Measurements from ENCODE around the gene DEFB108B. TPM values are rescaled to one million over a fixed set of nuclear protein-coding genes. Genes with fewer than 3 reads are reported as not detected.
"Not testable (repeated sequence)": the region's sequence is repeated elsewhere in the genome, so short reads cannot be mapped to it uniquely, and the experiment has no call there.

DEFB108B gene
- total RNA-seq, 2 donors from 2014 or later = not detected

DNA sequence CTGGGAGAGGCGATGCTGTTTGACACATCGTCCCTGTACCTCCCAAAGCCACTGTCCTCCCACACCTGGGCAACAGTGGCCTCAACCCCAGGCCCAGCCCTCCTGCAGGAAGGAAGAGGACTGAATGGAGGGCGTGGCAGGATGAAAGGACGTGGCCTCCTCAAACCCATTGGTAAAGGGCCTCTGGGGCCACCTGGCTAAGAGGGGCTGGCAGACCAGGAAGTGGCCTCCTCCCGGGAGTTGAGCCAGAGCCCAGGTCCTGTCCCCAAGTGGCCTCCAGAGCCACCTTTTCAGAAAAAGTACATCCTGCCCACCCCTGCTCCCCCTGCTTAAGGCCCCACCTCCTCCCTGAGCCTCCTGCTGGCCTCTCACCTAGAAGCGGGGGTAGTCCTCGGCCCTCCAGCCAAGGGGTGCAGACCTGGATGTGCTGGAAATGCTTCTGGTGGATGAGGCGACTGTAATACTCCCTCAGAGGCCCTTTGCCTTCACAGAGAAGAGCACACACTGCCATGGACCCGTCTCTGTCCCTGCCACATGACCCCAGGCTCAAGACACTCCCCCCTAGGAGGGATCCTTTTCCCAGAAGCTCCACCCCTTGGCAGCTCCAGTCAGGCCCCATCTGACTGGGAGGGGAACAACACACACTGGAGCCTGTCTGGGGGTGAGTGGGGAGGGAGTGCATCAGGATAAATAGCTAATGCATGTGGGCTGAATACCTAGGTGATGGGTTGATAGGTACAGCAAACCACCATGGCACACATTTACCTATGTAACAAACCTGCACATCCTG is 28.6 kb upstream of the DEFB108B start:
- H3K36me3 ChIP-seq; H3K27ac ChIP-seq; H3K4me3 ChIP-seq; intact Hi-C loops (cut with DNase I); H3K4me1 ChIP-seq (replicated peaks); H3K27me3 ChIP-seq (replicated peaks; ENCODE audit: insufficient read depth); DNase-seq (ENCODE audit: low spot score); H3K9me3 ChIP-seq: not testable (repeated sequence)
- WGBS = 82% methylated on average over 8 of the region's 9 CpGs

DNA sequence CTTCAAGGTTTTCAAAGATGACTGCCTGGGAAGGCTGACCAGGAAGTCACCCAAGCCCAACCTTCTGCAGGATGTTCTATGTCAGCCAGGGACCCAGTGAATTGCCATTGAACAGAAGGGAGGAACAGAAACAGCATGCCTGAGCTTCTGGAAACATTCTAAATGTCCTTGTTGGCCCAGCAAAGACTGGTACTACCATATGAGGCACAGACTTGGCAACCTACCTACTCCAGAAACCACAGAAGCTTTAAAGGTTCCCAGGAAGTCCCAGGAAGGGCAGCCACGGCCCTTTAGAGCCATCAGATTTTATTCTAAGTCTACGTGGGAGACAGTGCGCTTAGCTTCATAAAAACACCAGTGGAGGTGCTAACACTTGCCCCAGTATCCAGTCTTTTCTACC is 20.5 kb upstream of the DEFB108B start:
- H3K4me1 ChIP-seq (replicated peaks); intact Hi-C loops (cut with DNase I); H3K4me3 ChIP-seq; H3K27me3 ChIP-seq (replicated peaks; ENCODE audit: insufficient read depth); H3K9me3 ChIP-seq; H3K36me3 ChIP-seq; H3K27ac ChIP-seq: not testable (repeated sequence)
- DNase-seq (ENCODE audit: low spot score) = peak; percentile 21
- WGBS = 21% methylated on average over 3 of the region's 3 CpGs

- 6% methylated on average over 25 of the region's 46 CpGs for WGBS
- TF ChIP-seq POLR2AphosphoS5 (IDR thresholded peaks at IDR 0.05) (peak; percentile 71), CTCF (IDR thresholded peaks at IDR 0.05) (peak; percentile 42 to 86 (median 86))
- H3K4me3 ChIP-seq = peak overlapping the region; percentile 21 to 44
- intact Hi-C loops (cut with DNase I); H3K9me3 ChIP-seq; H3K27me3 ChIP-seq (replicated peaks; ENCODE audit: insufficient read depth); H3K4me1 ChIP-seq (replicated peaks); H3K36me3 ChIP-seq: not testable (repeated sequence)
- DNase-seq (ENCODE audit: low spot score) = peak; percentile 78
- H3K27ac ChIP-seq = peak overlapping the region; percentile 58 to 79
These were observed 19.3 kb upstream of the DEFB108B start for GRCh38 chr11:71813481-71814355.

DNA sequence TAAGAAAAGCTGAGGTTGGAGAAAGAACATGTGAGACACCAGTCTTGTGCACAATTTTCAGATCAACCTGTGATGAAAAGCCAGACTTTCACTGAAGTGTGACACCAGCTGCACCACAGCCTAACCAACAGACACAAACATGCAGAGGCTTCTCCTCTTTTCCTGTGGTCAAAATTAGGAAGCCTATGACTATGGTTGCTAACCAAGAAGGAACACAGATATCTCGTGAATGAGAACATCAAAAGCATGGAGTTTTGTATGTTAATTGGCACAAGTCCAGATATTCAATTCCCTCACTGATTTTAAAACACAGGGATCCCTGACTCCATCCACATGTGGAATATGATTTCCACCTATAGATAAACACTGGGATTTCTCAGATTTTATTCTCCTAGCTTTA is 11.5 kb upstream of the DEFB108B start:
- H3K4me3 ChIP-seq; DNase-seq (ENCODE audit: low spot score); intact Hi-C loops (cut with DNase I); H3K9me3 ChIP-seq; H3K27me3 ChIP-seq (replicated peaks; ENCODE audit: insufficient read depth); H3K27ac ChIP-seq; H3K36me3 ChIP-seq; H3K4me1 ChIP-seq (replicated peaks): not testable (repeated sequence)
- 17% methylated on average over 1 of the region's 1 CpG for WGBS

DNA sequence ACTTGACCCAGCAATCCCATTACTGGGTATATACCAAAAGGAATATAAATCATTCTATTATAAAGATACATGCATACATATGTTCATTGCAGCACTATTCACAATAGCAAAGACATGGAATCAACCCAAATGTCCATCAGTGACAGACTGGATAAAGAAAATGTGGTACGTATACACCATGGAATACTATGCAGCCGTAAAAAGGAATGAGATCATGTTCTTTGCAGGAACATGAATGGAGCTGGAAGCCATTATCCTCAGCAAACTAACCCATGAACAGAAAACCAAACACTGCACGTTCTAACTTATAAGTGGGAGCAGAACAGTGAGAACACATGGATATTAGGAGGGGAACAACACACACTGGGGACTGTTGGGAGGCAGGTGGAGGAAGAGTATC is 3.8 kb upstream of the DEFB108B start:
- H3K4me1 ChIP-seq (replicated peaks); H3K36me3 ChIP-seq; intact Hi-C loops (cut with DNase I); H3K27ac ChIP-seq; H3K27me3 ChIP-seq (replicated peaks; ENCODE audit: insufficient read depth); H3K9me3 ChIP-seq; H3K4me3 ChIP-seq; DNase-seq (ENCODE audit: low spot score): not testable (repeated sequence)
- WGBS = 94% methylated on average over 3 of the region's 3 CpGs

GRCh38 chr11:71829686-71830085 is 3.3 kb upstream of the DEFB108B start:
- H3K4me3 ChIP-seq; H3K9me3 ChIP-seq; H3K4me1 ChIP-seq (replicated peaks); H3K36me3 ChIP-seq; DNase-seq (ENCODE audit: low spot score); H3K27ac ChIP-seq; intact Hi-C loops (cut with DNase I); H3K27me3 ChIP-seq (replicated peaks; ENCODE audit: insufficient read depth): not testable (repeated sequence)
- 95% methylated on average over 3 of the region's 3 CpGs for WGBS

GRCh38 chr11:71842720-71843119 is 9.7 kb downstream of the DEFB108B start:
- H3K36me3 ChIP-seq; H3K27me3 ChIP-seq (replicated peaks; ENCODE audit: insufficient read depth); DNase-seq (ENCODE audit: low spot score); H3K4me3 ChIP-seq; H3K9me3 ChIP-seq; H3K4me1 ChIP-seq (replicated peaks); intact Hi-C loops (cut with DNase I): not testable (repeated sequence)
- H3K27ac ChIP-seq = peak overlapping the region; percentile 2 to 10
- WGBS = 48% methylated on average over 6 of the region's 6 CpGs

DNA sequence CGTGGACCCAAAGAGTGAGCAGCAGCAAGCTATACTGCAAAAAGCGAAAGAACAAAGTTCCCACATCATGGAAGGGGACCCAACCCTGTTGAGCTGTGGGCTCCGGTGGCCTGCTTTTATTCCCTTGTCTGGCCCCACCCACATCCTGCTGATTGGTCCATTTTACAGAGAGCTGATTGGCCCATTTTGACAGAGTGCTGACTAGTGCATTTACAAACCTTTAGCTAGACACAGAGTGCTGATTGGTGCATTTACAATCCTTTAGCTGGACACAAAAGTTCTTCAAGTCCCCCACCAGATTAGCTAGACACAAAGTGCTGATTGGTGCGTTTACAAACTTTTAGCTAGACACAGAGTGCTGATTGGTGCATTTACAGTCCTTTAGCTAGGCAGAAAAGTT is 10.4 kb downstream of the DEFB108B start:
- H3K9me3 ChIP-seq; H3K27me3 ChIP-seq (replicated peaks; ENCODE audit: insufficient read depth); H3K36me3 ChIP-seq; H3K4me3 ChIP-seq; H3K4me1 ChIP-seq (replicated peaks); H3K27ac ChIP-seq; intact Hi-C loops (cut with DNase I); DNase-seq (ENCODE audit: low spot score): not testable (repeated sequence)
- 91% methylated on average over 4 of the region's 4 CpGs for WGBS
